GM12878 (cell line): Measurements from ENCODE around the gene LNPK. TPM values are rescaled to one million over a fixed set of nuclear protein-coding genes. Genes with fewer than 3 reads are reported as not detected.

Experiments
- ATAC-seq: fragments of 200-7000 bp; cut with Tn5 transposase; 3 replicates; pipeline ENCODE4 v1.9.1; 2020; ENCODE audit warnings: mild to moderate bottlenecking, moderate library complexity
- BruUV-seq: library from RNA; stranded (reverse); fragments of 400-500 nt; replicated peaks from 2 replicates; lab custom pipeline; 2021; lab: Mats Ljungman, UMichigan
- CTCF ChIA-PET: fragments of 300-600 bp; sonication (Branson Sonifier 250); formaldehyde crosslinking; extraction: SDS; loops from one replicate; lab custom pipeline; 2021; ENCODE audit warnings: inconsistent platforms; lab: Yijun Ruan, JAX
- POLR2A ChIA-PET: fragments of 350-600 bp; formaldehyde crosslinking; extraction: SDS; loops from one replicate; lab custom pipeline; 2021; ENCODE audit warnings: inconsistent platforms; lab: Charles Lee
- RAD21 ChIA-PET: fragments of 300-600 bp; sonication (Branson Sonifier 250); formaldehyde crosslinking; loops from one replicate; lab custom pipeline; 2023; ENCODE audit warnings: antibody characterized with exemption; ENCODE audit not compliant: unreplicated experiment; lab: Charles Lee
- SMC1A ChIA-PET: fragments of 300-600 bp; sonication (Branson Sonifier 250); formaldehyde crosslinking; loops from one replicate; lab custom pipeline; 2023; ENCODE audit not compliant: unreplicated experiment, uncharacterized antibody; lab: Charles Lee
- DNase-seq: peaks from one replicate; pipeline ENCODE4 v3.0.0-alpha.2; 2011; ENCODE audit warnings: low read depth, low spot score
- FAIRE-seq: peaks from 3 replicates; lab custom pipeline; 2011; peaks lifted over from hg19 to GRCh38; lab: Jason Lieb, UNC
- H2AFZ ChIP-seq: 2 replicates; pipeline ENCODE4 v1.6.0; 2011; ENCODE audit warnings: low read depth, low read length, control low read depth; ENCODE audit not compliant: control insufficient read depth
- H3K27ac ChIP-seq: 2 replicates; pipeline ENCODE4 v1.5.1; 2011; ENCODE audit warnings: control low read depth; ENCODE audit not compliant: control insufficient read depth, insufficient read depth
- H3K27me3 ChIP-seq, 2 experiments: replicated peaks in 1 of 2; 2 replicates each; pipeline versions ENCODE4 v1.6.0 to v1.6.1; 2011; ENCODE audit warnings: low read length in 1 of 2; ENCODE audit not compliant: control insufficient read depth in 2 of 2, insufficient read depth in 2 of 2
- H3K36me3 ChIP-seq, 2 experiments: 2 replicates each; pipeline ENCODE4 v1.5.1; 2011; ENCODE audit warnings: low read length in 1 of 2; ENCODE audit not compliant: control insufficient read depth in 2 of 2, insufficient read depth in 2 of 2
- H3K4me1 ChIP-seq: 2 replicates; pipeline ENCODE4 v1.6.1; 2011; ENCODE audit warnings: mild to moderate bottlenecking, low read length, moderate library complexity, mixed read lengths; ENCODE audit not compliant: control insufficient read depth, insufficient read depth
- H3K4me2 ChIP-seq: 2 replicates; pipeline ENCODE4 v1.6.0; 2011; ENCODE audit warnings: control low read depth; ENCODE audit not compliant: control insufficient read depth, insufficient read depth
- H3K4me3 ChIP-seq: fragments of 200-600 bp; sonication (generic); 2 replicates; pipeline ENCODE4 v1.5.1; 2016
- H3K79me2 ChIP-seq: 2 replicates; pipeline ENCODE4 v1.6.0; 2011; ENCODE audit warnings: low read length; ENCODE audit not compliant: control insufficient read depth, insufficient read depth
- H3K9ac ChIP-seq: 2 replicates; pipeline ENCODE4 v1.8.0; 2011; ENCODE audit warnings: low read length, control low read depth, mixed read lengths; ENCODE audit not compliant: control insufficient read depth, insufficient read depth
- H3K9me3 ChIP-seq: replicated peaks from 3 replicates; pipeline ENCODE4 v1.5.1; 2011; ENCODE audit warnings: mild to moderate bottlenecking, low read length; ENCODE audit not compliant: control insufficient read depth, insufficient read depth
- H4K20me1 ChIP-seq: 2 replicates; pipeline ENCODE4 v1.6.0; 2011; ENCODE audit not compliant: control insufficient read depth, insufficient read depth
- CBX5 ChIP-seq: sonication (generic); IDR thresholded peaks from 2 replicates; pipeline ENCODE4 v1.6.1; 2016; ENCODE audit warnings: low read depth, moderate library complexity, mild to moderate bottlenecking, inconsistent platforms
- CEBPB ChIP-seq, 2 experiments: fragments of 150-350 bp in 1 of 2; IDR thresholded peaks; 2 replicates each; pipeline ENCODE4 v1.6.1; 2012 to 2014; ENCODE audit warnings: low read depth in 2 of 2, low read length in 2 of 2, borderline replicate concordance in 1 of 2, inconsistent platforms in 1 of 2
- FOXM1 ChIP-seq: IDR thresholded peaks from 2 replicates; pipeline ENCODE4 v1.6.1; 2012; ENCODE audit warnings: low read depth, mild to moderate bottlenecking, inconsistent platforms, low read length, moderate library complexity
- IKZF2 ChIP-seq, 2 experiments: fragments of 450-650 bp; IDR thresholded peaks; 2 replicates each; pipeline ENCODE4 v1.6.1; 2017; ENCODE audit warnings: mild to moderate bottlenecking in 2 of 2, moderate library complexity in 2 of 2
- JUND ChIP-seq: IDR thresholded peaks from 2 replicates; pipeline ENCODE4 v1.6.1; 2012; ENCODE audit warnings: low read depth, mild to moderate bottlenecking, low read length, improper control_type of control experiment, moderate library complexity
- KDM1A ChIP-seq: fragments of 200-600 bp; sonication (generic); IDR thresholded peaks from 2 replicates; pipeline ENCODE4 v1.6.1; 2016; ENCODE audit warnings: borderline replicate concordance
- NR2F1 ChIP-seq: fragments of 450-650 bp; conservative IDR thresholded peaks from 2 replicates; pipeline ENCODE4 v1.6.1; 2017; ENCODE audit warnings: mild to moderate bottlenecking
- POLR2A ChIP-seq: IDR thresholded peaks from 2 replicates; pipeline ENCODE4 v1.6.1; 2011; ENCODE audit warnings: low read depth, mild to moderate bottlenecking, low read length
- POU2F2 ChIP-seq: IDR thresholded peaks from 3 replicates; pipeline ENCODE4 v1.6.1; 2011; ENCODE audit warnings: low read depth, mild to moderate bottlenecking, low read length, borderline replicate concordance
- RBBP5 ChIP-seq: fragments of 200-600 bp; sonication (generic); conservative IDR thresholded peaks from 2 replicates; pipeline ENCODE4 v1.6.1; 2016
- RFX5 ChIP-seq: IDR thresholded peaks from 2 replicates; pipeline ENCODE4 v1.6.1; 2011; ENCODE audit warnings: low read depth, low read length, improper control_type of control experiment
- SIX5 ChIP-seq: IDR thresholded peaks from 2 replicates; pipeline ENCODE4 v1.6.1; 2011; ENCODE audit warnings: mild to moderate bottlenecking, low read depth, low read length, moderate library complexity; ENCODE audit not compliant: severe bottlenecking
- SMARCA5 ChIP-seq: fragments of 450-650 bp; IDR thresholded peaks from 2 replicates; pipeline ENCODE4 v1.6.1; 2017; ENCODE audit warnings: mild to moderate bottlenecking
- WGBS: methylation state at CpG from one replicate; pipeline ENCODE4 v1.1.6; 2016; ENCODE audit warnings: low lambda C conversion rate; ENCODE audit not compliant: insufficient replicate concordance, insufficient coverage; ENCODE audit errors: missing lambda C conversion rate; 5-methylcytosine and 5-hydroxymethylcytosine counted together
- in situ Hi-C: fragments of 300-500 bp; cut with MboI; formaldehyde crosslinking; loops from 9 replicates; pipeline ENCODE4 v1.14.3; 2018; ENCODE audit warnings: mixed read lengths
- intact Hi-C: fragments of 100-400 bp; cut with micrococcal nuclease; formaldehyde crosslinking; loops from one replicate; pipeline ENCODE4 v1.14.2; 2022; ENCODE audit not compliant: unreplicated experiment
- polyA plus RNA-seq, 11 experiments: library from polyadenylated mRNA; depleted of rRNA in 4 of 11; unstranded in 6 of 11; stranded (reverse) in 5 of 11; fragments of >200 nt; fragmentation: Nextera tagmentation in 4 of 11; fragmentation: Illumina TruSeq in 1 of 11; extraction: Ambion mirVana in 4 of 11; extraction: Trizol in 1 of 11; gene quantifications; 1 replicate in 1 of 11; 2 replicates in 10 of 11; pipeline versions ENCODE4 v1.2.1 to v1.2.3, GENCODE V29; 2011 to 2016; ENCODE audit warnings: inconsistent platforms in 2 of 11, missing spikeins in 2 of 11, low read depth in 1 of 11
- total RNA-seq, 4 experiments: library from RNA; depleted of rRNA in 3 of 4; stranded (reverse); fragments of >200 nt in 3 of 4; fragmentation: Illumina TruSeq in 1 of 4; extraction: Trizol in 1 of 4; gene quantifications; 2 replicates each; pipeline versions ENCODE4 v1.2.1 to v1.2.3, GENCODE V29; 2013 to 2021
- TF ChIP-seq, protein P1 (sequence below): fragments of 450-650 bp; IDR thresholded peaks from 2 replicates; pipeline ENCODE4 v1.6.1; 2017; ENCODE audit warnings: mild to moderate bottlenecking, low read depth, inconsistent platforms; ENCODE audit not compliant: poor library complexity, severe bottlenecking
- TF ChIP-seq, protein P2 (sequence below): IDR thresholded peaks from 2 replicates; pipeline ENCODE4 v1.6.1; 2012; ENCODE audit warnings: low read length, inconsistent platforms

Gene LNPK
- total and polyA plus RNA-seq, 10 of the 15 experiments (the other 5 are each of a cell fraction or from before 2014, with no cell fraction given): 3.2 to 30.0 (median 15.6) TPM

DNA sequence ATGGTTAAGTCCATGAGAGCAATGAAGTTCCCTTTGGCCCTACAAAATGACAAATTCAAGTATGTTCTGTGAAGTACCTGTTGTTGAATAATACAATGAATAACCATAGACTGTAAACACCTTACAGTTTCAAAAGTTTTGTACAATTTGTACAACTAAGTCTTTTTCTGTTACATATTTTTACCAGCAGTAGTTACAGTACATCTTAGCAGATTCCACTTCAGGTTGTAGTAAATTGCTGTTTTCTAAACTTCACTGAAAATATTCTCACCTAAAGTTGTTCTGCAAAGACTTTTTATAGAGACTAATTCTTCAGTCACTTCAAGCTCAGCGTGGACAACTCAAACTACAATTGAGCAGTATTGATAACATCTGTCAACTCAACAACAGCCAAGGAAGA, 28.7 kb downstream of the LNPK start (continued):
- TF ChIP-seq POU2F2: no peak

DNA sequence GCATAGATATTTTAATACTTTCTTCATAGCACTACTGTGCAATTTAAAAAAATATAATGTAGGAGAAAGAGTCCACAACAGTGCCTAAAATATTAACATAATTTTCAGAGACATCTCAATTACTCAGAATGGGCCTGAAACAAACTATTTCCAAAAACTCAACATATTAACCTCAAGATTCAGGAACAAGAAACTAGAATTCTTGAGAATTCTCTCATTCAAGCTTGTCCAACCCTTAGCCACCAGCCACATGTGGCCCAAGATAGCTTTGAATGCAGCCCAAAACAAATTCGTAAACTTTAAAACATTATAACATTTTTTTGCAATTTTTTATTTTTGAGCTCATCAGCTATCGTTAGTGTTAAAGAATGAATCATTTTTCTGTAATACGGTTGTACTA, 35.2 kb downstream of the LNPK start:
- TF ChIP-seq RFX5 (no peak), SMARCA5 (no peak), JUND (no peak), CBX5 (no peak), RBBP5 (no peak), POLR2A (no peak), KDM1A (no peak), FOXM1 (no peak), IKZF2 (IDR thresholded peaks at IDR 0.05) (no peak), CEBPB (IDR thresholded peaks at IDR 0.05; ENCODE audit: borderline replicate concordance in 1 of 2, low read depth in 2 of 2, low read length in 2 of 2) (no peak), NR2F1 (no peak), SIX5 (no peak)
- TF ChIP-seq, protein P1, sequence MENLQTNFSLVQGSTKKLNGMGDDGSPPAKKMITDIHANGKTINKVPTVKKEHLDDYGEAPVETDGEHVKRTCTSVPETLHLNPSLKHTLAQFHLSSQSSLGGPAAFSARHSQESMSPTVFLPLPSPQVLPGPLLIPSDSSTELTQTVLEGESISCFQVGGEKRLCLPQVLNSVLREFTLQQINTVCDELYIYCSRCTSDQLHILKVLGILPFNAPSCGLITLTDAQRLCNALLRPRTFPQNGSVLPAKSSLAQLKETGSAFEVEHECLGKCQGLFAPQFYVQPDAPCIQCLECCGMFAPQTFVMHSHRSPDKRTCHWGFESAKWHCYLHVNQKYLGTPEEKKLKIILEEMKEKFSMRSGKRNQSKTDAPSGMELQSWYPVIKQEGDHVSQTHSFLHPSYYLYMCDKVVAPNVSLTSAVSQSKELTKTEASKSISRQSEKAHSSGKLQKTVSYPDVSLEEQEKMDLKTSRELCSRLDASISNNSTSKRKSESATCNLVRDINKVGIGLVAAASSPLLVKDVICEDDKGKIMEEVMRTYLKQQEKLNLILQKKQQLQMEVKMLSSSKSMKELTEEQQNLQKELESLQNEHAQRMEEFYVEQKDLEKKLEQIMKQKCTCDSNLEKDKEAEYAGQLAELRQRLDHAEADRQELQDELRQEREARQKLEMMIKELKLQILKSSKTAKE: no peak
- TF ChIP-seq, protein P2, sequence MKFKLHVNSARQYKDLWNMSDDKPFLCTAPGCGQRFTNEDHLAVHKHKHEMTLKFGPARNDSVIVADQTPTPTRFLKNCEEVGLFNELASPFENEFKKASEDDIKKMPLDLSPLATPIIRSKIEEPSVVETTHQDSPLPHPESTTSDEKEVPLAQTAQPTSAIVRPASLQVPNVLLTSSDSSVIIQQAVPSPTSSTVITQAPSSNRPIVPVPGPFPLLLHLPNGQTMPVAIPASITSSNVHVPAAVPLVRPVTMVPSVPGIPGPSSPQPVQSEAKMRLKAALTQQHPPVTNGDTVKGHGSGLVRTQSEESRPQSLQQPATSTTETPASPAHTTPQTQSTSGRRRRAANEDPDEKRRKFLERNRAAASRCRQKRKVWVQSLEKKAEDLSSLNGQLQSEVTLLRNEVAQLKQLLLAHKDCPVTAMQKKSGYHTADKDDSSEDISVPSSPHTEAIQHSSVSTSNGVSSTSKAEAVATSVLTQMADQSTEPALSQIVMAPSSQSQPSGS: no peak
- intact Hi-C loops (no loop called here), in situ Hi-C loops (no loop called here)
- CTCF ChIA-PET: no interaction called here
- Histone ChIP-seq H3K9me3 (no peaks in the 10 kb centered on the region), H3K27me3 (no peaks in the 10 kb centered on the region), H4K20me1 (no peaks in the 10 kb centered on the region), H3K27ac (no peak overlapping the region), H3K4me2 (no peak overlapping the region), H3K4me3 (no peak overlapping the region), H3K9ac (no peak overlapping the region), H3K79me2 (no peaks in the 10 kb centered on the region), H3K36me3 (no peaks in the 10 kb centered on the region; a peak in 2 of 4 replicates), H2AFZ (no peak overlapping the region), H3K4me1 (no peaks in the 10 kb centered on the region)
- DNase-seq (no peak), ATAC-seq (no peak), FAIRE-seq (no peak)
- 98% methylated on average over 3 of the region's 3 CpGs for WGBS
- POLR2A ChIA-PET: no interaction called here
- RAD21 ChIA-PET: no interaction called here
- SMC1A ChIA-PET: interaction anchor here (0.6 kb wide), 1 partner anchor 43 kb away, joined by 3 read pairs; no protein-coding TSS in a partner anchor
- BruUV-seq: no TSS peak
